SKM-1 treated with dmso at 0.1 percent for 144 hours (cell line): ENCODE data around the gene ST7.
"Not testable (repeated sequence)": the region's sequence is repeated elsewhere in the genome, so short reads cannot be mapped to it uniquely, and the experiment has no call there.

Source experiments
- DNase-seq: peaks from one replicate; lab custom pipeline; 2025; ENCODE audit not compliant: unreplicated experiment; lab: John Stamatoyannopoulos, UW

The ST7 gene

GRCh38 chr7:117216010-117216409 lies 262.7 kb downstream of the ST7 start:
- no peak for DNase-seq

- DNase-seq = no peak
These were observed 263.3 kb downstream of the ST7 start for GRCh38 chr7:117216436-117217069.

- DNase-seq = no peak
These were observed 264.1 kb downstream of the ST7 start for GRCh38 chr7:117217106-117218035.

- no peak for DNase-seq
These were observed 265.4 kb downstream of the ST7 start for GRCh38 chr7:117218700-117219099.

- no peak for DNase-seq
These were observed 266.2 kb downstream of the ST7 start for GRCh38 chr7:117219485-117219884.

GRCh38 chr7:117220836-117221235 lies 267.5 kb downstream of the ST7 start:
- no peak for DNase-seq

- no peak for DNase-seq
These were observed 272.2 kb downstream of the ST7 start for GRCh38 chr7:117225536-117225935.

- peak; percentile 25 for DNase-seq
These were observed 273.8 kb downstream of the ST7 start for GRCh38 chr7:117227091-117227490.

GRCh38 chr7:117229350-117229749 lies 276.0 kb downstream of the ST7 start:
- no peak for DNase-seq

- no peak for DNase-seq
These were observed 277.2 kb downstream of the ST7 start for GRCh38 chr7:117230276-117231046.

- DNase-seq = no peak
These were observed 277.7 kb downstream of the ST7 start for GRCh38 chr7:117231047-117231359.

GRCh38 chr7:117237646-117238045 lies 284.3 kb downstream of the ST7 start:
- DNase-seq = peak; percentile 5

GRCh38 chr7:117238472-117238871 lies 285.2 kb downstream of the ST7 start:
- DNase-seq = no peak

- DNase-seq = no peak
These were observed 285.6 kb downstream of the ST7 start for GRCh38 chr7:117238937-117239336.

GRCh38 chr7:117241088-117241487 lies 287.8 kb downstream of the ST7 start:
- DNase-seq = no peak

GRCh38 chr7:117243390-117243789 lies 290.1 kb downstream of the ST7 start:
- no peak for DNase-seq

- not testable (repeated sequence) for DNase-seq
These were observed 292.4 kb downstream of the ST7 start for GRCh38 chr7:117245703-117246102.

- DNase-seq = no peak
These were observed 294.5 kb downstream of the ST7 start for GRCh38 chr7:117247809-117248208.

- no peak for DNase-seq
These were observed 295.5 kb downstream of the ST7 start for GRCh38 chr7:117248829-117249228.

GRCh38 chr7:117249696-117250095 lies 296.4 kb downstream of the ST7 start:
- no peak for DNase-seq

- DNase-seq = no peak
These were observed 296.9 kb downstream of the ST7 start for GRCh38 chr7:117250245-117250644.

- DNase-seq = no peak
These were observed 297.5 kb downstream of the ST7 start for GRCh38 chr7:117250801-117251200.
